Amygdala (tissue), 56 donors: ENCODE measurements around the gene FANCB.

Experiments
- DNase-seq, 56 donors: peaks; one replicate each; lab custom pipeline; 2025; lab: John Stamatoyannopoulos, UW

Gene FANCB

GRCh38 chrX:14843666-14844065 lies 29.2 kb downstream of the FANCB start:
- no peak for DNase-seq

- DNase-seq: no peak
These were observed 35.7 kb downstream of the FANCB start for GRCh38 chrX:14837155-14837554.

GRCh38 chrX:14832586-14832985 lies 40.3 kb downstream of the FANCB start:
- no peak for DNase-seq

GRCh38 chrX:14832151-14832550 lies 40.7 kb downstream of the FANCB start:
- DNase-seq: no peak

GRCh38 chrX:14829643-14830042 lies 43.2 kb downstream of the FANCB start:
- no peak for DNase-seq

GRCh38 chrX:14826319-14826718 lies 46.5 kb downstream of the FANCB start:
- DNase-seq: no peak

DNA sequence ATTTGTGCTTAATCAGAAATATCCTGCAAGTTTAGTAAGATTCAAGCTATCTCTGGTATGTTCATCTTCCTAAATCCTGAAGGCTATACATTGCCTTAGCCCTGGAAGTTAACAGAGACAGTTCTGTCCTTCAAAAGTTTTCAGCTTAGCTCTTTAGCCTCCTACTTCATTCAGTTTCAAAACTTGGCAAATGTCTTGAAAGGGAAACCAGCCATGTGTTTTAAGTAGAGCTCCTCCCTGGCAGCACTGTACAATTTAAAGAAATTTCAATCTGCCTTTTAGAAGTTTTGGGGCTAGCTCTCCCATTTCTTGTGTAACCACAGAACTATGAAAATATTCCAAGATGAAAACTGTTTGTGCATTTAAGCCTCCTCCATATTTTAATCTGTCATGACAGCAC lies 47.0 kb downstream of the FANCB start:
- DNase-seq: no peak

DNA sequence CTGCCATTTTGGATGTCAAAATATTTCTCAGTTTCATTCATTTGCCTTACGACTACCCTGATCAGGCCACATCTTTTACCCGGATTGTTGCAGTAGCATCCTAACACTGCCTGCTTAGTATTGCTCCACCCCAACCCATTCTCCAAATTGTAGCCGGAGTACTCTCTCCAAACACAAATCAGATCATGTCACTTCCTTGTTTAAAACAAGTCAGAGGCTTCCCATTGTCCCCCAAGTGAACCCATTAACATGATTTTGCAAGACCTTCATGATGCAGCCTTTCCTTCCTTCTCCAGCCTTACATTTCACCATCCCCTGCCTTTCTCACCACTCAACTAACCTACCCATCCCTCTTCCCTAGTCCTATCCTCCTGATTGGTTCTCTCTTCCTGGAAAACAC lies 53.1 kb downstream of the FANCB start:
- no peak for DNase-seq

GRCh38 chrX:14817571-14817970 lies 55.3 kb downstream of the FANCB start:
- DNase-seq: no peak

- DNase-seq: no peak
These were observed 69.7 kb downstream of the FANCB start for GRCh38 chrX:14802943-14803710.

- no peak for DNase-seq
These were observed 71.7 kb downstream of the FANCB start for GRCh38 chrX:14801136-14801535.

DNA sequence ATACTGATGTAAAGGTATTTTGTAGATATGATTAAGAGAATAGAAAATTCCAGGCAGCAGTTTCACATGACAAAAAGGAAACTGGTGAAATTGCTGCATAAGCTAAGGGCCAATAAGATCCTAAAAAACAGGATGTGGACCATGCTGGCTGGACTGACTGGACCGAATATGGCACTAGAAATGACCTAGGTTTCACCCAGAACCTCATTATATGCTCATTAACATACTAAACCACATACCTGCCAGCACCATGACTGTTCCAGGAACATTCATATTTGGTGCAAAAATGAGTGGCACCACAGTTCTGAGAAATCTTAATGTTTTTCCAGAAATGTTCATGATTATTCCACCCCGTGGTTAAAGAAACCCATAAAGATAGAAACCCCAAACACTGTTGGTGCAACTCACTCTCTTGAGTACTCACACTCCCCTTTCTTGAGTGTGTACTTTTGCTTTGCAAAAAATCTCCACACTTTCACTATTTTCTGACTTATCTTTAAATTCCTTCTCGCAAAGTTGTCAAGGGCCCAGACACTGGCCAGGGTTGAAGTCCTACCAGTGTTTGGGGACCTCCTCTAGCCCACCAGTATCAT lies 74.0 kb downstream of the FANCB start:
- no peak for DNase-seq
